ENCODE data around the gene WDR74.
A peak's percentile ranks its signal among the peaks of the same experiment; 100 is the strongest.
"Not testable (repeated sequence)": the region's sequence is repeated elsewhere in the genome, so short reads cannot be mapped to it uniquely, and the experiment has no call there.

The WDR74 gene

GRCh38 chr11:62844154-62844553 is 4.8 kb upstream of the WDR74 start:
- H3K27me3 ChIP-seq (ENCODE audit: insufficient read depth, poor library complexity, severe bottlenecking) = no peaks in the 10 kb centered on the region
- no peak overlapping the region for H3K4me3 ChIP-seq (replicated peaks; ENCODE audit: insufficient read depth, low read length)
- H3K27ac ChIP-seq (replicated peaks) = no peak overlapping the region
- TF ChIP-seq REST (IDR thresholded peaks at IDR 0.05; ENCODE audit: insufficient replicate concordance, low read depth) = no peak
- TF ChIP-seq, protein P1, sequence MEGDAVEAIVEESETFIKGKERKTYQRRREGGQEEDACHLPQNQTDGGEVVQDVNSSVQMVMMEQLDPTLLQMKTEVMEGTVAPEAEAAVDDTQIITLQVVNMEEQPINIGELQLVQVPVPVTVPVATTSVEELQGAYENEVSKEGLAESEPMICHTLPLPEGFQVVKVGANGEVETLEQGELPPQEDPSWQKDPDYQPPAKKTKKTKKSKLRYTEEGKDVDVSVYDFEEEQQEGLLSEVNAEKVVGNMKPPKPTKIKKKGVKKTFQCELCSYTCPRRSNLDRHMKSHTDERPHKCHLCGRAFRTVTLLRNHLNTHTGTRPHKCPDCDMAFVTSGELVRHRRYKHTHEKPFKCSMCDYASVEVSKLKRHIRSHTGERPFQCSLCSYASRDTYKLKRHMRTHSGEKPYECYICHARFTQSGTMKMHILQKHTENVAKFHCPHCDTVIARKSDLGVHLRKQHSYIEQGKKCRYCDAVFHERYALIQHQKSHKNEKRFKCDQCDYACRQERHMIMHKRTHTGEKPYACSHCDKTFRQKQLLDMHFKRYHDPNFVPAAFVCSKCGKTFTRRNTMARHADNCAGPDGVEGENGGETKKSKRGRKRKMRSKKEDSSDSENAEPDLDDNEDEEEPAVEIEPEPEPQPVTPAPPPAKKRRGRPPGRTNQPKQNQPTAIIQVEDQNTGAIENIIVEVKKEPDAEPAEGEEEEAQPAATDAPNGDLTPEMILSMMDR (IDR thresholded peaks at IDR 0.05; ENCODE audit: insufficient read depth, low read length) = no peak
- TF ChIP-seq GABPA (IDR thresholded peaks at IDR 0.05; ENCODE audit: low read depth) = no peak
- no peak for TF ChIP-seq POLR2AphosphoS5 (IDR thresholded peaks at IDR 0.05; ENCODE audit: low read depth)
- no peak for TF ChIP-seq SPI1 (IDR thresholded peaks at IDR 0.05; ENCODE audit: borderline replicate concordance, low read depth)
- no peak for DNase-seq (ENCODE audit: low read depth in 1 of 2, low spot score in 1 of 2)

DNA sequence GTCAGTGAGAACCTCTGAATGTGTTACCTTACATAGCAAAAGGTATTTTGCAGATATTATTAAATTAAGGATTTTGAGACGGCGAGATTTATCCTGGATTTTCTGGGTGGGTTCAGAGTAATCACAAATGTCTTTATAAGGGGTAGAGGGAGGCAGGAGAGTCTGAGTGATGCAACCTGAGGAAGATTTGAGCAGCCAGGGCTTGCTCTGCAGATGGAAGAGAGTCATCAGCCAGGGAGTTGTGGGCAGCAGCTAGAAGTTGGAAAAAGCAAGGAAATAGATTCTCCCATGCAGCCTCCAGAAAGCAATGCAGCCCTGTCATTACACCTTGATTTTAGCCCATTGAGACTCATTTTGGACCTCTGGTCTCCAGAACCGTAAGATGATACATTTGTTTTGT is 4.1 kb upstream of the WDR74 start:
- TF ChIP-seq GABPA (IDR thresholded peaks at IDR 0.05; ENCODE audit: low read depth) = no peak
- no peak for TF ChIP-seq POLR2AphosphoS5 (IDR thresholded peaks at IDR 0.05; ENCODE audit: low read depth)
- no peak for TF ChIP-seq SPI1 (IDR thresholded peaks at IDR 0.05; ENCODE audit: borderline replicate concordance, low read depth)
- TF ChIP-seq, protein P1 (IDR thresholded peaks at IDR 0.05; ENCODE audit: insufficient read depth, low read length) = no peak
- no peak for TF ChIP-seq REST (IDR thresholded peaks at IDR 0.05; ENCODE audit: insufficient replicate concordance, low read depth)
- H3K27ac ChIP-seq (replicated peaks) = no peak overlapping the region
- DNase-seq (ENCODE audit: low read depth in 1 of 2, low spot score in 1 of 2) = no peak
- H3K27me3 ChIP-seq (ENCODE audit: insufficient read depth, poor library complexity, severe bottlenecking) = no peaks in the 10 kb centered on the region
- no peak overlapping the region for H3K4me3 ChIP-seq (replicated peaks; ENCODE audit: insufficient read depth, low read length)

DNA sequence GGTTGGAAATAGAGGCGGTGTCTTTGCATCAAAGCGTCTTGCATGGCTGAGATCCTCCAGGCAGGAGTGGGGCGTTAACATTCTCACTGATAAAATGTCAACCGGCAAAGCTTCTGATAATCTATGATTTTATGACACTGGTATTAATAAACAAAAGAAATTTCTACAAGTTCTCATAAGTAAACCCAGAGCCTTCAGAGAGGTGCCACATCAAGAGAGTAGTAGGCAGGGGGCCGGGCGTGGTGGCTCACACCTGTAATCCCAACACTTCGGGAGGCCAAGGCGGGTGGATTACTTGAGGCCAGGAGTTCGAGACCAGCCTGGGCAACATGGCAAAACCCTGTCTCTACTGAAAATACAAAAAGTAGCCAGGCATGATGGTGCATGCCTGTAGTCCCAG is 3.5 kb upstream of the WDR74 start:
- DNase-seq (ENCODE audit: low read depth in 1 of 2, low spot score in 1 of 2); H3K27me3 ChIP-seq (ENCODE audit: insufficient read depth, poor library complexity, severe bottlenecking); H3K4me3 ChIP-seq (replicated peaks; ENCODE audit: insufficient read depth, low read length); H3K27ac ChIP-seq (replicated peaks): not testable (repeated sequence)

GRCh38 chr11:62842171-62842741 is 2.9 kb upstream of the WDR74 start:
- Histone ChIP-seq H3K4me3 (replicated peaks; ENCODE audit: insufficient read depth, low read length) (peak overlapping the region; percentile 59), H3K27me3 (ENCODE audit: insufficient read depth, poor library complexity, severe bottlenecking) (no peaks in the 10 kb centered on the region), H3K27ac (replicated peaks) (peak overlapping the region; percentile 98)
- no peak for TF ChIP-seq SPI1 (IDR thresholded peaks at IDR 0.05; ENCODE audit: borderline replicate concordance, low read depth)
- no peak for TF ChIP-seq GABPA (IDR thresholded peaks at IDR 0.05; ENCODE audit: low read depth)
- TF ChIP-seq, protein P1 (IDR thresholded peaks at IDR 0.05; ENCODE audit: insufficient read depth, low read length) = no peak
- TF ChIP-seq REST (IDR thresholded peaks at IDR 0.05; ENCODE audit: insufficient replicate concordance, low read depth) = no peak
- no peak for TF ChIP-seq POLR2AphosphoS5 (IDR thresholded peaks at IDR 0.05; ENCODE audit: low read depth)
- DNase-seq (ENCODE audit: low read depth in 1 of 2, low spot score in 1 of 2) = no peak
